Mesenchymal stem cell (in vitro differentiated cells and primary cell): ENCODE data around the gene NBPF1. TPM values are rescaled to one million over a fixed set of nuclear protein-coding genes. Genes with fewer than 3 reads are reported as not detected.
"Not testable (repeated sequence)": the region's sequence is repeated elsewhere in the genome, so short reads cannot be mapped to it uniquely, and the experiment has no call there.

Experiments
- DNase-seq: peaks from one replicate; pipeline ENCODE4 v3.0.0-alpha.2; 2013
- H2AFZ ChIP-seq: one replicate; pipeline ENCODE4 v1.6.1; 2013; ENCODE audit warnings: low read depth, mild to moderate bottlenecking, control low read depth, inconsistent platforms, low read length, moderate library complexity
- H2AK5ac ChIP-seq: 2 replicates; pipeline ENCODE4 v1.6.1; 2013; ENCODE audit warnings: low read length, moderate library complexity, mild to moderate bottlenecking, inconsistent platforms; ENCODE audit not compliant: severe bottlenecking
- H2BK120ac ChIP-seq: one replicate; pipeline ENCODE4 v1.6.1; 2013; ENCODE audit warnings: low read depth, mild to moderate bottlenecking, inconsistent platforms, low read length, moderate library complexity
- H2BK12ac ChIP-seq, 2 experiments: one replicate each; pipeline ENCODE4 v1.6.1; 2013; ENCODE audit warnings: inconsistent platforms in 2 of 2, low read length in 2 of 2, mild to moderate bottlenecking in 2 of 2, moderate library complexity in 2 of 2, control low read depth in 1 of 2
- H2BK15ac ChIP-seq: one replicate; pipeline ENCODE4 v1.6.1; 2013; ENCODE audit warnings: mild to moderate bottlenecking, low read depth, inconsistent platforms; ENCODE audit not compliant: poor library complexity, severe bottlenecking
- H2BK5ac ChIP-seq: 2 replicates; pipeline ENCODE4 v1.6.1; 2013; ENCODE audit warnings: low read depth, mild to moderate bottlenecking, low read length, control low read depth, inconsistent platforms; ENCODE audit not compliant: poor library complexity, severe bottlenecking
- H3K14ac ChIP-seq, 2 experiments: one replicate each; pipeline ENCODE4 v1.6.1; 2013; ENCODE audit warnings: inconsistent platforms in 2 of 2, low read length in 2 of 2, control low read depth in 1 of 2, mild to moderate bottlenecking in 1 of 2, moderate library complexity in 1 of 2
- H3K18ac ChIP-seq, 2 experiments: one replicate each; pipeline ENCODE4 v1.6.1; 2013; ENCODE audit warnings: inconsistent platforms in 2 of 2, low read length in 2 of 2, control low read depth in 1 of 2, low read depth in 1 of 2, mild to moderate bottlenecking in 1 of 2
- H3K23ac ChIP-seq, 2 experiments: one replicate each; pipeline ENCODE4 v1.6.1; 2013; ENCODE audit warnings: inconsistent platforms in 2 of 2, low read length in 2 of 2, mild to moderate bottlenecking in 2 of 2, moderate library complexity in 2 of 2, control low read depth in 1 of 2
- H3K27ac ChIP-seq: 2 replicates; pipeline ENCODE4 v1.5.1; 2013; ENCODE audit warnings: mild to moderate bottlenecking, moderate library complexity, low read length, control low read depth, inconsistent platforms; ENCODE audit not compliant: poor library complexity, severe bottlenecking
- H3K27me3 ChIP-seq, 2 experiments: 2 replicates each; pipeline versions ENCODE4 v1.6.1 to v1.7.0; 2013; ENCODE audit warnings: low read length in 2 of 2, mild to moderate bottlenecking in 2 of 2, moderate library complexity in 2 of 2, control low read depth in 1 of 2, inconsistent platforms in 1 of 2; ENCODE audit not compliant: control insufficient read depth in 1 of 2, insufficient read depth in 1 of 2
- H3K36me3 ChIP-seq, 2 experiments: 2 replicates each; pipeline versions ENCODE4 v1.6.1 to v1.7.0; 2013; ENCODE audit warnings: low read length in 2 of 2, control low read depth in 1 of 2, inconsistent platforms in 1 of 2, low read depth in 1 of 2, mild to moderate bottlenecking in 1 of 2; ENCODE audit not compliant: insufficient read depth in 2 of 2, control insufficient read depth in 1 of 2
- H3K4ac ChIP-seq, 2 experiments: one replicate each; pipeline ENCODE4 v1.6.1; 2013; ENCODE audit warnings: inconsistent platforms in 2 of 2, low read length in 2 of 2, mild to moderate bottlenecking in 2 of 2, moderate library complexity in 2 of 2, control low read depth in 1 of 2, low read depth in 1 of 2
- H3K4me1 ChIP-seq: 2 replicates; pipeline ENCODE4 v1.6.1; 2013; ENCODE audit warnings: low read depth, low read length, control low read depth; ENCODE audit not compliant: control insufficient read depth, insufficient read depth
- H3K4me2 ChIP-seq: 2 replicates; pipeline ENCODE4 v1.6.1; 2013; ENCODE audit warnings: low read length, mild to moderate bottlenecking, inconsistent platforms; ENCODE audit not compliant: poor library complexity, severe bottlenecking
- H3K4me3 ChIP-seq, 2 experiments: 2 replicates each; pipeline versions ENCODE4 v1.5.1 to v1.7.0; 2013; ENCODE audit warnings: low read length in 2 of 2, mild to moderate bottlenecking in 2 of 2, control low read depth in 1 of 2, low read depth in 1 of 2; ENCODE audit not compliant: insufficient read depth in 1 of 2
- H3K79me1 ChIP-seq: replicated peaks from 2 replicates; pipeline ENCODE4 v1.6.1; 2013; ENCODE audit warnings: mild to moderate bottlenecking, control low read depth, low read length, inconsistent platforms; ENCODE audit not compliant: poor library complexity, severe bottlenecking
- H3K9ac ChIP-seq: 2 replicates; pipeline ENCODE4 v1.7.0; 2013; ENCODE audit warnings: mild to moderate bottlenecking, low read length, moderate library complexity
- H3K9me3 ChIP-seq: 2 replicates; pipeline ENCODE4 v1.7.0; 2013; ENCODE audit warnings: mild to moderate bottlenecking, low read length; ENCODE audit not compliant: control insufficient read depth
- H4K8ac ChIP-seq: one replicate; pipeline ENCODE4 v1.6.1; 2013; ENCODE audit warnings: inconsistent platforms, mild to moderate bottlenecking, low read length, moderate library complexity
- H4K91ac ChIP-seq: one replicate; pipeline ENCODE4 v1.6.1; 2013; ENCODE audit warnings: mild to moderate bottlenecking, low read length, inconsistent platforms
- WGBS: methylation state at CpG from one replicate; pipeline ENCODE4 v1.1.7; 2013; ENCODE audit warnings: mixed read lengths; 5-methylcytosine and 5-hydroxymethylcytosine counted together
- small RNA-seq: library from polyadenylated mRNA; stranded (forward); fragments of <200 nt; extraction: miRNeasy Mini kit (QIAGEN cat#:217004); gene quantifications from one replicate; pipeline ENCODE3, GENCODE V24; 2013; ENCODE audit warnings: low read depth

The NBPF1 gene

GRCh38 chr1:16513412-16514106, 99.8 kb downstream of the NBPF1 start:
- DNase-seq: peak; percentile 100
- H4K8ac ChIP-seq, H3K23ac ChIP-seq, H3K79me1 ChIP-seq, H3K14ac ChIP-seq, H3K4me1 ChIP-seq, H2BK120ac ChIP-seq, H3K36me3 ChIP-seq, H3K9me3 ChIP-seq, H3K4ac ChIP-seq, H2BK5ac ChIP-seq, H2BK12ac ChIP-seq, H4K91ac ChIP-seq, H2AFZ ChIP-seq, H2BK15ac ChIP-seq, H2AK5ac ChIP-seq, H3K18ac ChIP-seq, H3K27ac ChIP-seq, H3K4me3 ChIP-seq, H3K4me2 ChIP-seq, H3K9ac ChIP-seq: not testable (repeated sequence)
- H3K27me3 ChIP-seq: peaks cover 0 to 11% of the 10 kb centered on the region in 2 experiments
- WGBS: 0% methylated on average over 10 of the region's 26 CpGs

- not testable (repeated sequence) for H2BK120ac ChIP-seq, H3K4me1 ChIP-seq, H4K8ac ChIP-seq, H3K14ac ChIP-seq, H3K18ac ChIP-seq, H3K9me3 ChIP-seq, H3K4me3 ChIP-seq, H3K27ac ChIP-seq, H2BK12ac ChIP-seq, H3K36me3 ChIP-seq, H3K4me2 ChIP-seq, H3K27me3 ChIP-seq, H3K23ac ChIP-seq, H3K9ac ChIP-seq, H2AK5ac ChIP-seq, H3K4ac ChIP-seq, H4K91ac ChIP-seq, H2BK15ac ChIP-seq, H3K79me1 ChIP-seq, H2BK5ac ChIP-seq, H2AFZ ChIP-seq
- DNase-seq: peak; percentile 67
- WGBS: 84% methylated on average over 8 of the region's 15 CpGs
Observed at GRCh38 chr1:16512624-16513411, 100.5 kb downstream of the NBPF1 start.

Small RNA genes within 50 kb of the gene (small RNA-seq; reads per million reads assigned to genes)
- not detected for gene RNU1-1
- not detected for gene RNU1-6P
